GM08714 (cell line): ENCODE results near the gene C5orf24.

Source experiments
- H3K4me3 ChIP-seq: fragments of 200-500 bp; sonication (Bioruptor generic); 2 replicates; pipeline ENCODE4 v1.5.1; 2014; ENCODE audit warnings: mild to moderate bottlenecking, low read length, inconsistent platforms
- ZNF274 ChIP-seq: IDR thresholded peaks from 2 replicates; pipeline ENCODE4 v1.6.1; 2012; ENCODE audit warnings: mild to moderate bottlenecking, low read depth, low read length

The C5orf24 gene

GRCh38 chr5:134887593-134888159, 41.9 kb downstream of the C5orf24 start:
- no peak overlapping the region for H3K4me3 ChIP-seq
- no peak for TF ChIP-seq ZNF274

GRCh38 chr5:134889335-134889734, 43.6 kb downstream of the C5orf24 start:
- no peak for TF ChIP-seq ZNF274
- no peak overlapping the region for H3K4me3 ChIP-seq

GRCh38 chr5:134891473-134891872, 45.7 kb downstream of the C5orf24 start:
- no peak for TF ChIP-seq ZNF274
- no peak overlapping the region for H3K4me3 ChIP-seq

- TF ChIP-seq ZNF274 = no peak
- H3K4me3 ChIP-seq = no peak overlapping the region
Measured at GRCh38 chr5:134892282-134892681, 46.5 kb downstream of the C5orf24 start.

- TF ChIP-seq ZNF274 = no peak
- no peak overlapping the region for H3K4me3 ChIP-seq
Measured at GRCh38 chr5:134892926-134893325, 47.2 kb downstream of the C5orf24 start.

- TF ChIP-seq ZNF274 = no peak
- no peak overlapping the region for H3K4me3 ChIP-seq
Measured at GRCh38 chr5:134893748-134894505, 48.2 kb downstream of the C5orf24 start.

GRCh38 chr5:134902071-134902801, 56.5 kb downstream of the C5orf24 start:
- no peak overlapping the region for H3K4me3 ChIP-seq
- no peak for TF ChIP-seq ZNF274

GRCh38 chr5:134904610-134905245, 59.0 kb downstream of the C5orf24 start, which contains the start of gene PCBD2:
PCBD2 (plus strand) TSS chr5:134905131; CDS start chr5:134905140, 9 bp downstream.
- peak within 1 kb of the TSS; percentile 96 for H3K4me3 ChIP-seq
- no peak for TF ChIP-seq ZNF274

- no peak for TF ChIP-seq ZNF274
Measured at GRCh38 chr5:134905246-134905996, 59.7 kb downstream of the C5orf24 start.

GRCh38 chr5:134906811-134907210, 61.0 kb downstream of the C5orf24 start:
- no peak overlapping the region for H3K4me3 ChIP-seq
- TF ChIP-seq ZNF274 = no peak

More at GRCh38 chr5:134905246-134905996, 59.7 kb downstream of the C5orf24 start:
- peak overlapping the region; percentile 96 for H3K4me3 ChIP-seq
